HG03457 (cell line): Measurements from ENCODE around the gene ARMH1.

ENCODE experiments used
- ATAC-seq: cut with Tn5 transposase; IDR thresholded peaks from one replicate; pipeline ENCODE4 v1.9.1; 2021; ENCODE audit warnings: moderate number of reproducible peaks; ENCODE audit not compliant: unreplicated experiment

The ARMH1 gene

GRCh38 chr1:44644806-44645205, 29.7 kb upstream of the ARMH1 start:
- ATAC-seq = no peak

GRCh38 chr1:44645476-44646244, 28.9 kb upstream of the ARMH1 start:
- no peak for ATAC-seq

- no peak for ATAC-seq
These were observed 28.0 kb upstream of the ARMH1 start for GRCh38 chr1:44646261-44647110.

- no peak for ATAC-seq
These were observed 26.6 kb upstream of the ARMH1 start for GRCh38 chr1:44647896-44648295.

- ATAC-seq = no peak
These were observed 25.8 kb upstream of the ARMH1 start for GRCh38 chr1:44648529-44649250.

- ATAC-seq = no peak
These were observed 24.7 kb upstream of the ARMH1 start for GRCh38 chr1:44649788-44650158.

- ATAC-seq = no peak
These were observed 24.2 kb upstream of the ARMH1 start for GRCh38 chr1:44650159-44650831.

- ATAC-seq = no peak
These were observed 23.4 kb upstream of the ARMH1 start for GRCh38 chr1:44651069-44651468.

- ATAC-seq = peak; percentile 54
These were observed 21.9 kb upstream of the ARMH1 start for GRCh38 chr1:44652445-44653106.

GRCh38 chr1:44653107-44653964, 21.2 kb upstream of the ARMH1 start:
- no peak for ATAC-seq

- ATAC-seq = no peak
These were observed 19.8 kb upstream of the ARMH1 start for GRCh38 chr1:44654621-44655187.

- no peak for ATAC-seq
These were observed 18.9 kb upstream of the ARMH1 start for GRCh38 chr1:44655609-44656008.

- ATAC-seq = no peak
These were observed 14.9 kb upstream of the ARMH1 start for GRCh38 chr1:44659566-44659965.

- ATAC-seq = no peak
These were observed 14.3 kb upstream of the ARMH1 start for GRCh38 chr1:44660176-44660575.

- ATAC-seq = no peak
These were observed 12.5 kb upstream of the ARMH1 start for GRCh38 chr1:44661781-44662682.

GRCh38 chr1:44662683-44663030, 11.9 kb upstream of the ARMH1 start:
- no peak for ATAC-seq

GRCh38 chr1:44663417-44663816, 11.1 kb upstream of the ARMH1 start:
- ATAC-seq = no peak

- ATAC-seq = no peak
These were observed 9.7 kb upstream of the ARMH1 start for GRCh38 chr1:44664730-44665370.
